ENCODE data around the gene FOXJ3.

Gene FOXJ3

DNA sequence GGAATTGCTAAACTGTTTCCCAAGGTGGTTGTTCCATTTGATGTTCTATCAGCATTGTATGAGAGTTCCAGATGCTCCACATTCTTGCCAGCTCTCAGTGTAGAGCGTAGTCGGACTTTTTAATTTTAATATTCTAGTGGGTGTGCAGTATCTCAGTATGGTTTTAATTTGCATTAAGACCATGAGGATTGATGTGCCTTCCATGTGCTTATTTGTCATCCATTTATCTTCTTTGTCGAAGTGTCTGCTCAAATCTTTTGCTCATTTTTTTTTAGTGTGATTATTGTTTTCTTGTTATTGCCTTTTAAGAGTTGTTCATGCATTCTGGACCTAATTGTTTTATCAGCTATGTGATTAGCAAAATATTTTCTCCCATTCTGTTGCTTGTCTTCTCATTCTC, 195.6 kb downstream of the FOXJ3 start:
- DNase-seq = no peak

DNA sequence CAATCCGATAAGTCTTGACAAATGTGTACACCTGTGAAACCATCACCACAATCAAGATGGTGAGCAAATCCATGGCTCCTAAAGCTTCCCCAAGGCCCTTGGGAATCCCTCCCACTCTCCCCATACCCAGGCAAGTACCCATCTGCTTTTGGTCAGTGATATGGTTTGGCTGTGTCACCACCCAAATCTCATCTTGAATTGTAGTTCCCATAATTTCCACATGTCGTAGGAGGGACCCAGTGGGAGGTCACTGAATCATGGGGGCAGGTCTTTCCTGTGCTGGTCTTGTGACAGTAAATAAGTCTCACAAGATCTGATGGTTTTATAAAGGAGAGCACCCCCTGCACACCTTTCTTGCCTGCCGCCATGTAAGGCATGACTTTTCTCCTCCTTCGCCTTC, 196.4 kb downstream of the FOXJ3 start:
- no peak for DNase-seq

DNA sequence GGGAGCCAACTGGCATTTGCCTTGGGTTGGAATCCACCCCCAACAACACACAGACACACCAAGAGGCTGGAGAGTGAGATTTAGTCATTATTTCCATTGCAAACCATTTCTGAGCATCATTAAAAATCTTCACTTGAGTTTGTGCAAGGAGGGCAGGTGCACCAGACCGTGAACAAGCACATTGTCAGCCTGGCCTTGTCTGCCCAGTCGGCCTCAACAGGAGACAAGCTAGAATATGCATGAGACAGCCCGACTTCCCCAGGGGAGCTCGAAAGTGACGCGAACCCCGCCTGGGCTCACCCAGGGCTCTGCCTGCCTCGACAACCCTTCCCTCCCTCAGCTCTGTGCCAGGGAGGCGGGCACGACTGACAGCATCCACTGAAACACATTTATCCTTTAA, 197.3 kb downstream of the FOXJ3 start:
- no peak for DNase-seq

DNA sequence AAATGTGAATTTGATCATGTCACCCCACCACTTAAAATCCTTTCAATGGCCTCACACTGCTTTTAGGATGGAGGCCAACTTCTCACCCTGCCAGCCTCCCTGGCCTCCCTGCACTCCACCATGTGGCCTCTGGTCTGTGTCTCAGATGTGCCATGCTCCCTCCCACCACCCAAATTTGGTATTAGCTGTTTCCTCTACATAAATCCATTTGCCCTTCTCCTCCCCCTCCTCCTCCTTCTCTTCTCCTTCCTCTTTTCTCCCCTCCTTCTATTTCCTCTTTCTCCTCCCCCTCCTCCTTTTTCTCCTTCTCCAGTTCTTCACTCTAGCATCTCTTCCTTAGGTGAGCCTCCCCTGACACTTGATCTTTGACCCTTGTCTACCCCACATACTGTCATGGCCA, 198.6 kb downstream of the FOXJ3 start:
- no peak for DNase-seq

DNA sequence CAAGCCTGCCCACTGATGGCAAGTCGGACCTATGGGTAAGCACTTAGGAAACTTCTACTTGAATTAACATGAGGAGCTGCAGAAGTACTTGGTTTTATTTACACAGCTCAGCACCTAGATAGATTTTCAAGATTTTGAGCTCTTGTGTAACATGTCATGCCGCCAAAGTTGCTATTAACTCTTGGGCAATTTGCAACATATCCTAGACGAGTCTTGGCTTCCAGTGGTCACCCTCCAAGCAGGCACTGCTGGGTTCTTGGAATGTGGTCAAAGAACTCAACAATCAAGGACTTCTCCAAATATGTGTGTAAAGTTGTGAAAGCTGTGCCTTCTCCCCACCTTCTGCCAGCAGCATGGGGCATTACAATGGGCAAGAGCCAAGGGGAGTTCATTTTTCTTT, 199.6 kb downstream of the FOXJ3 start:
- DNase-seq = no peak

DNA sequence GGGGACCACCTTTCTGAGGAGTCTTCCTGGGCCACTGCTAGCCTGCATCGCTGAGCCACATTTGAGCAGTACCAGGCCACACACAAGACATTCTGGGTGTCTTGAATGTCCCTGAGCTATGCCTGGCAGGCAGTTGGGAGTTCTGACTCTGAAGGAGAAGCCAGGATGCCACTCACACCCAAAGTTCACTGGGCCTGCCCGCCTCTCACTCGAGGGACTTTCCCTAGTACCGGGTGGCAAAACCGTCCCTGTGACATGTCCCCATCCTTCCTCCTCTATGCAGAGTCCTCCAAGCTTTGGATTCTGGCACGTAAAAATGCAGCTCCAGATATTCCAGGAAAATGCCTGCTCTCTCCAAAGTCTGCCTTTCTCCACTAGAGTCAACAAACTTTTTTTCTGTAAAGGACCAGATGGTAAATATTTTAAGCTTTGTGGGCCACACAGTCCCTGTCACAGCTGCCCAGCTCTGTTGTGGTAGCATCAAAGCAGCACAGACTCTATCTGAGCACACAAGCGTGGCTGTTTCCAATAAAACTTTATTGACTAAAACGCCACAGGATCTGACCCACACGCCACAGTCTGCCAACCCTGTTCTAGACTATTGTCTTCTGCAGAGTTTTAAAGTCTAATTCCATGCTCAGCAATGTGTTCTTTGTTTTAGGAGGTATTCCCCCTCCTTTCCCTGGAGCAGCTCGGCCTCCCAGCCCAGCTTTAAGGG, 201.1 kb downstream of the FOXJ3 start:
- no peak for DNase-seq

DNA sequence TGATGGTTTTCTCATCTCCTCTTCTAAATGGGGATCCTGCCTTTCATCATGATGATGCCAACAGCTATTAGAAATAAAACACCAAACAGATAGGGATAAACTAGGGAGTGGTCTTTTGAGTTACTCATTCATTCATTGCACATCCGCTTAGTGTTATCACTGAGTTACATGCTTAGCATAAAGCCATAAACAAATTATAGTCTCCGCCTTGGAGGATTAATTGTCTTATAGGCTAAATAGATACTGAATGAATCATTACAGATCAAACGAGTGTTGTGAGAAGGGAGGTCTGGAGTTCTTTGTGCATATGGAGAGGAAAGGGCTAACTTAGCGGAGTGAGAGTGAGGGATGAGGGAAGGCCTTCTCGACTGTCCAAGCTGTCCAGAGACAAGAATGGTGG, 201.6 kb downstream of the FOXJ3 start:
- no peak for DNase-seq

DNA sequence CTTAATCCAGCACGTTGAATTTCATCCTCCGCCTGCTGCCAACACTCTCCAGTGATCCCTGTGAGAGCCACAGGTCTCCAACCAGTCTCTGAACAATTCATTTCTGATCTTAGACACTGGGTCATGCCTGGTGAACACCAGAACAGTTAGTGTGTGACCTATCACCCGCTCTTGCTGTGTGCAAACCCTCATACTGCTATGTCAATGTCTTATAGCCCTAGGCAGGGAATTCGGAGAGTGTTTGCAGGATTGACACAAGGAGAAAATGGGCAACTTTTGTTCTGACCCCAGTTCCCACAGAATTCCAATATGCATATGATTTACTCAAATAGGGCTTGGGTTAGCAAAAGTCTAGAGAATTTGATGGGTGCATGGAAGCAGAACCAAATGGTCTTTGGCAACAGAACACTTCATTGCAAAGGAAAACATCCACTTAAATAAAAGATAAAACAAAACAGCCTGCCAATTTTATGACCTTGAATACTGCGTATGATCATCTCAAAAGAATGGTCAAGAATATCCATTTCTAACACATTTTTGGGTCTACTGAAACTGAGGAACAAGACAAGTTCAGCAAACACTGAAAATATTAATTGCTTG, 204.9 kb downstream of the FOXJ3 start:
- no peak for DNase-seq

DNA sequence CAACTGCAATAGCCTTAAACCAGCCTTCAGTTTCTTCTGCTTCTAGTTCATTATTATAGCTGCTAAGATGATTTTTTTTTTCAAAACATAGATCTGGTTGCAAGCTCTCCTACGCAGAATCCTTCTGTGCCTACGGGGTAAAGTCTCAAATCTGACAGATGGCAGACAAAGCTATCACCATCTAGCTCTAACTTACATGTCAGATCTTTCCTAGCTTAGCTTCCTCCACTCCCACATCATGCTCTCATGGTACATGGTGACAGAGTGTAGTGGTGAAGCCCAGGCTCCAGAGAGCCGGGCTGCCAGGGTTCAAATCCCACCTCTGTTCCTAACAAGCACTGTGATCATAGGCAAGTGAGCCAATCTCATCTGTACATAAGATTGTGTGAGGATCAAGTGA, 206.1 kb downstream of the FOXJ3 start:
- no peak for DNase-seq

DNA sequence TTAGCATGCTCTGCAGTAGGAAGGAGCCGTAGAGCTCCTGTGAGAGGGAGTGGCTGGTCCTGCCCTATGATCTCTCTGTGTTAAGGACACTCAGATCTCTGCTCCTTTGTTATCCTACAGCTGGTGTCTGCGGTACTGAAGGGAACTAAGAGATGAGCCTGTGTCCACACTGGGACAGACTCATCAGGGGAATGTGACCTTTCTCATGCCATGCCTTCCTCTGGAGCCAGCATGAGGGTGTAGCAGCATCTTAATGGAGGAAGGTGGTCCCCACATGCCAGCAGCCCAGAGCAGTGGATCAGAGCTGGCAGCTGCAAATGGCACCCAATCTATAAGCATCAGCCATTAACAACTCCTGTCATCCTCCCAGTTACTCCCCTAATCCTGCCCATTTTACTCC, 206.5 kb downstream of the FOXJ3 start:
- no peak for DNase-seq

DNA sequence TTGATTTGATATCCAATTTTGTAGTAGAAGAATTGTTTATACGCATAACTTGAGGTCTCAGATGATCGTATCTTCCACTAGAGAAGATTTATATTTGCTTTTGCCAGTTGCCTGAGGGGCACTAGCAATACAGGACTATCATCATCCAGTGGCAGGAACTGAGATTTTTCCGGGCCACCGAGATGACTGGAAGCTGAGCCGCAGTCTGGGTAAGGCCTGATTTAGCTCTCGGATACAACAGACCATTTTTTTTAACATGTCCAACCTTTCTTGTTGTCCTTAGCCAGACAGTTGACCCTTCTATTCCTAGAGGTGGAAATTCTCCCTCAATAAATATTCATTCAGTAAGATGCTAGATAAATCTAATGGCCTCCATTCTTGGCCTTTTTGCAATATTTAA, 207.3 kb downstream of the FOXJ3 start:
- no peak for DNase-seq
